Transverse colon (tissue), 4 donors: ENCODE measurements around the gene PJA2. TPM values are rescaled to one million over a fixed set of nuclear protein-coding genes. Genes with fewer than 3 reads are reported as not detected.
"Not testable (repeated sequence)": the region's sequence is repeated elsewhere in the genome, so short reads cannot be mapped to it uniquely, and the experiment has no call there.

Experiments
- DNase-seq: peaks from one replicate; pipeline ENCODE4 v3.0.0-alpha.2; 2019
- H3K27ac ChIP-seq, 4 donors: fragments of 200-600 bp; sonication (generic); 2 replicates each; pipeline ENCODE4 v1.5.1; 2016 to 2018; ENCODE audit warnings: inconsistent platforms in 4 of 4
- H3K27me3 ChIP-seq: fragments of 200-600 bp; sonication (generic); 2 replicates; pipeline ENCODE4 v1.5.1; 2017; ENCODE audit warnings: inconsistent platforms
- H3K36me3 ChIP-seq, 4 donors: fragments of 200-600 bp; sonication (generic); 2 replicates each; pipeline ENCODE4 v1.5.1; 2017 to 2019; ENCODE audit warnings: inconsistent platforms in 4 of 4
- H3K4me1 ChIP-seq, 4 donors: fragments of 200-600 bp; sonication (generic); 2 replicates each; pipeline ENCODE4 v1.5.1; 2017 to 2020; ENCODE audit warnings: inconsistent platforms in 4 of 4
- H3K4me3 ChIP-seq, 4 donors: fragments of 200-600 bp; sonication (generic); 1 replicate in 1 of 4; 2 replicates in 3 of 4; pipeline versions ENCODE4 v1.5.1 to v1.6.1; 2017 to 2019; ENCODE audit warnings: inconsistent platforms in 4 of 4
- H3K9me3 ChIP-seq, 2 donors: fragments of 200-600 bp; sonication (generic); 2 replicates each; pipeline ENCODE4 v1.5.1; 2017 to 2019; ENCODE audit warnings: inconsistent platforms in 2 of 2
- CTCF ChIP-seq, 5 experiments: fragments of 200-600 bp in 3 of 5; fragments of 450-650 bp in 2 of 5; sonication (generic) in 3 of 5; IDR thresholded peaks; 1 replicate in 2 of 5; 2 replicates in 3 of 5; pipeline ENCODE4 v1.5.1; 2016 to 2017; ENCODE audit warnings: antibody characterized with exemption in 5 of 5, inconsistent platforms in 3 of 5, mild to moderate bottlenecking in 2 of 5, moderate library complexity in 1 of 5
- EP300 ChIP-seq: sonication (generic); formaldehyde crosslinking; IDR thresholded peaks from one replicate; pipeline ENCODE4 v1.6.1; 2017; ENCODE audit warnings: antibody characterized with exemption, low read depth
- POLR2A ChIP-seq: fragments of 450-650 bp; IDR thresholded peaks from one replicate; pipeline ENCODE4 v1.6.1; 2016; ENCODE audit warnings: antibody characterized with exemption, mild to moderate bottlenecking, moderate library complexity
- POLR2AphosphoS5 ChIP-seq, 3 donors: sonication (generic); formaldehyde crosslinking; IDR thresholded peaks; one replicate each; pipeline ENCODE4 v1.6.1; 2016; ENCODE audit warnings: antibody characterized with exemption in 3 of 3
- WGBS, 2 donors: methylation state at CpG; one replicate each; pipeline ENCODE4 v1.1.5; 2018; ENCODE audit warnings: low coverage in 1 of 2; 5-methylcytosine and 5-hydroxymethylcytosine counted together
- in situ Hi-C, 4 donors: fragments of 200-750 bp; cut with MboI; loops; one replicate each; pipeline versions ENCODE4 v1.15.0 to v1.15.1; 2017; ENCODE audit warnings: low sequenced_read_pairs in 3 of 4, low pct_ligation_motif_present in 1 of 4, low pct_unique_long_range_greater_than_20kb in 1 of 4
- intact Hi-C: fragments of 100-400 bp; cut with DNase I; formaldehyde crosslinking; loops from one replicate; pipeline ENCODE4 v1.15.1; 2023; ENCODE audit warnings: low total_unique reads
- total RNA-seq, 4 donors: library from RNA; depleted of rRNA; stranded (reverse); fragments of >200 nt; gene quantifications; one replicate each; pipeline ENCODE4 v1.1.0, GENCODE V29; 2016

The PJA2 gene
- total RNA-seq, 4 donors from 2014 or later: 62.5 to 93.8 (median 78.2) TPM

GRCh38 chr5:109291090-109291489, 118.7 kb downstream of the PJA2 start:
- H3K4me3 ChIP-seq: no peak overlapping the region
- H3K27me3 ChIP-seq: no peaks in the 10 kb centered on the region
- in situ Hi-C loops: no loop called here
- TF ChIP-seq EP300: no peak
- TF ChIP-seq POLR2AphosphoS5 (IDR thresholded peaks at IDR 0.05): no peak
- no peak for TF ChIP-seq POLR2A
- TF ChIP-seq CTCF (IDR thresholded peaks at IDR 0.05): no peak
- H3K27ac ChIP-seq: no peak overlapping the region
- intact Hi-C loops: no loop called here
- H3K4me1 ChIP-seq: no peaks in the 10 kb centered on the region
- H3K36me3 ChIP-seq: no peaks in the 10 kb centered on the region
- DNase-seq: no peak
- WGBS, 2 donors: 88% methylated on average over 6 of the region's 6 CpGs; no CpG with 5 or more reads in 1 of the 2 donors
- peaks cover 7 to 12% of the 10 kb centered on the region in 2 donors for H3K9me3 ChIP-seq

DNA sequence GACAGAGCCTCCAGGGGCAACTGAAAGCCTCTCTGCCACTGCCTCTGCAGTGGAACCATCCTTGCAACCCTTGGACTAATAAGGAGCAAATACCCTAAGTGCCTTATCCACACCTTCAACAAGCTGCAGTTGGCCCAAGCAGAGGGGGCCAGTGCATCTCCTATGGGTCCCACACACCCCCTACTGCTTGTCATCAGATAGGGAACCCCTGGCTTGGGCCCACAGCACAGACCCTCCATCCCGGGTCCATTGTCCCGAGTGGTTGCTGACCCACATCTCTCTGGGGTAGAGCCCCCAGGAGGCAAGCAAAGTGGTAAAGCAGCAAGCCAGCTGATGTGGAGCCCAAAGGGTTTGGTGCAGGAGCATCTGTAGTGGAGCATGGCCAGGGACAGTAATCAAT, 119.5 kb downstream of the PJA2 start:
- Histone ChIP-seq H3K4me3 (no peak overlapping the region), H3K27ac (no peak overlapping the region), H3K4me1 (no peaks in the 10 kb centered on the region), H3K36me3 (no peaks in the 10 kb centered on the region), H3K9me3 (peaks cover 15% of the 10 kb centered on the region in 2 donors), H3K27me3 (no peaks in the 10 kb centered on the region)
- DNase-seq: no peak
- in situ Hi-C loops (no loop called here), intact Hi-C loops (no loop called here)
- TF ChIP-seq CTCF (IDR thresholded peaks at IDR 0.05) (no peak), POLR2AphosphoS5 (IDR thresholded peaks at IDR 0.05) (no peak), POLR2A (no peak), EP300 (no peak)
- 82% methylated on average over 2 of the region's 2 CpGs; no CpG with 5 or more reads in 1 of the 2 donors for WGBS, 2 donors

- in situ Hi-C loops, DNase-seq, H3K4me3 ChIP-seq, H3K4me1 ChIP-seq, H3K27ac ChIP-seq, H3K27me3 ChIP-seq, intact Hi-C loops, H3K36me3 ChIP-seq: not testable (repeated sequence)
- peaks cover 15 to 18% of the 10 kb centered on the region in 2 donors for H3K9me3 ChIP-seq
- 89 to 100% methylated on average over 1 to 4 of the region's 4 CpGs for WGBS, 2 donors
Observed at GRCh38 chr5:109286628-109287027, 123.1 kb downstream of the PJA2 start.
